Loucy (cell line): Measurements from ENCODE around the gene SSNA1.

ENCODE experiments used
- H2AFZ ChIP-seq: fragments of 200-600 bp; sonication (generic); 2 replicates; pipeline ENCODE4 v1.6.0; 2016; ENCODE audit warnings: antibody characterized with exemption, mild to moderate bottlenecking, low read length, moderate library complexity
- H3F3A ChIP-seq: fragments of 200-600 bp; 2 replicates; pipeline ENCODE4 v1.6.0; 2016; ENCODE audit warnings: antibody characterized with exemption, low read depth, mild to moderate bottlenecking
- H3K27me3 ChIP-seq: fragments of 200-600 bp; sonication (generic); 2 replicates; pipeline ENCODE4 v1.6.1; 2014; ENCODE audit warnings: low read length, mild to moderate bottlenecking; ENCODE audit not compliant: insufficient read depth, poor library complexity, severe bottlenecking
- H3K36me3 ChIP-seq: fragments of 200-600 bp; sonication (generic); 2 replicates; pipeline ENCODE4 v1.6.1; 2016; ENCODE audit warnings: low read length; ENCODE audit not compliant: insufficient read depth
- H3K4me1 ChIP-seq: fragments of 200-600 bp; sonication (generic); 2 replicates; pipeline ENCODE4 v1.5.1; 2014; ENCODE audit warnings: low read length, mild to moderate bottlenecking; ENCODE audit not compliant: insufficient read depth, poor library complexity, severe bottlenecking
- H3K4me2 ChIP-seq: fragments of 200-600 bp; sonication (generic); 2 replicates; pipeline ENCODE4 v1.6.0; 2014; ENCODE audit warnings: antibody characterized with exemption, low read length, low read depth, mild to moderate bottlenecking; ENCODE audit not compliant: poor library complexity, severe bottlenecking
- H3K4me3 ChIP-seq: fragments of 200-600 bp; sonication (generic); 2 replicates; pipeline ENCODE4 v1.5.1; 2014; ENCODE audit warnings: low read length, mild to moderate bottlenecking, mixed read lengths; ENCODE audit not compliant: poor library complexity, severe bottlenecking
- H3K79me2 ChIP-seq: fragments of 200-600 bp; sonication (generic); 2 replicates; pipeline ENCODE4 v1.6.1; 2014; ENCODE audit warnings: low read length; ENCODE audit not compliant: insufficient read depth
- H3K9ac ChIP-seq: fragments of 200-600 bp; sonication (generic); 2 replicates; pipeline ENCODE4 v1.6.0; 2014; ENCODE audit warnings: mild to moderate bottlenecking, low read depth, low read length, moderate library complexity; ENCODE audit not compliant: poor library complexity, severe bottlenecking
- H3K9me2 ChIP-seq: fragments of 200-600 bp; sonication (generic); replicated peaks from 2 replicates; pipeline ENCODE4 v1.6.1; 2016; ENCODE audit warnings: low read depth, low read length, mixed read lengths
- H3K9me3 ChIP-seq: fragments of 200-600 bp; sonication (generic); 2 replicates; pipeline ENCODE4 v1.6.1; 2014; ENCODE audit warnings: mild to moderate bottlenecking, antibody characterized with exemption, low read length, low read depth; ENCODE audit not compliant: insufficient read depth
- H4K20me1 ChIP-seq: fragments of 200-600 bp; sonication (generic); 2 replicates; pipeline ENCODE4 v1.6.0; 2014; ENCODE audit warnings: antibody characterized with exemption, low read length, mild to moderate bottlenecking; ENCODE audit not compliant: insufficient read depth, poor library complexity, severe bottlenecking
- CTCF ChIP-seq: fragments of 200-600 bp; sonication (generic); conservative IDR thresholded peaks from 2 replicates; pipeline ENCODE4 v1.5.1; 2014; ENCODE audit warnings: mild to moderate bottlenecking, antibody characterized with exemption, low read length
- EZH2phosphoT487 ChIP-seq: fragments of 200-600 bp; IDR thresholded peaks from 2 replicates; pipeline ENCODE4 v1.6.1; 2018; ENCODE audit warnings: antibody characterized with exemption, mild to moderate bottlenecking, moderate library complexity, borderline replicate concordance

The SSNA1 gene

GRCh38 chr9:137148661-137149060, 39.8 kb upstream of the SSNA1 start:
- no peak for TF ChIP-seq CTCF
- TF ChIP-seq EZH2phosphoT487, result no peak
- H3K4me1 ChIP-seq, result no peaks in the 10 kb centered on the region
- H3K9me2 ChIP-seq, result no peaks in the 10 kb centered on the region
- H2AFZ ChIP-seq, result no peak overlapping the region
- H3F3A ChIP-seq, result 0 out of 2 replicates have a peak, but pooled peaks cover 4% of the 10 kb centered on the region
- H3K4me2 ChIP-seq, result no peak overlapping the region
- H3K79me2 ChIP-seq, result no peaks in the 10 kb centered on the region
- H3K36me3 ChIP-seq, result no peaks in the 10 kb centered on the region
- H4K20me1 ChIP-seq, result no peaks in the 10 kb centered on the region
- no peak overlapping the region for H3K9ac ChIP-seq
- H3K27me3 ChIP-seq, result no peaks in the 10 kb centered on the region
- no peaks in the 10 kb centered on the region for H3K9me3 ChIP-seq
- H3K4me3 ChIP-seq, result no peak overlapping the region

GRCh38 chr9:137149363-137149762, 39.1 kb upstream of the SSNA1 start:
- Histone ChIP-seq H3K79me2 (no peaks in the 10 kb centered on the region), H3K9me2 (no peaks in the 10 kb centered on the region), H3K9me3 (no peaks in the 10 kb centered on the region), H3K4me1 (no peaks in the 10 kb centered on the region), H3K4me3 (no peak overlapping the region), H2AFZ (no peak overlapping the region), H3K9ac (no peak overlapping the region), H3F3A (0 out of 2 replicates have a peak, but pooled peaks cover 4% of the 10 kb centered on the region), H3K4me2 (no peak overlapping the region), H4K20me1 (no peaks in the 10 kb centered on the region), H3K36me3 (no peaks in the 10 kb centered on the region), H3K27me3 (no peaks in the 10 kb centered on the region)
- TF ChIP-seq CTCF (no peak), EZH2phosphoT487 (no peak)

- H3F3A ChIP-seq, result 0 out of 2 replicates have a peak, but pooled peaks cover 4% of the 10 kb centered on the region
- no peak overlapping the region for H3K9ac ChIP-seq
These were observed 38.4 kb upstream of the SSNA1 start for GRCh38 chr9:137149942-137150616.

More at GRCh38 chr9:137149942-137150616, 38.4 kb upstream of the SSNA1 start:
- Histone ChIP-seq H3K4me3 (no peak overlapping the region), H3K4me2 (no peak overlapping the region), H2AFZ (no peak overlapping the region), H3K36me3 (no peaks in the 10 kb centered on the region), H3K9me3 (no peaks in the 10 kb centered on the region), H3K27me3 (no peaks in the 10 kb centered on the region), H4K20me1 (no peaks in the 10 kb centered on the region), H3K4me1 (no peaks in the 10 kb centered on the region), H3K79me2 (no peaks in the 10 kb centered on the region), H3K9me2 (no peaks in the 10 kb centered on the region)
- TF ChIP-seq CTCF, result no peak
- TF ChIP-seq EZH2phosphoT487, result no peak
